NCI-H1417 (cell line): ENCODE measurements around the gene CORO2A.

ENCODE experiments used
- DNase-seq, 3 experiments: peaks; one replicate each; lab custom pipeline; 2025; lab: John Stamatoyannopoulos, UW

Gene CORO2A

GRCh38 chr9:98192503-98193335, at the start of gene CORO2A:
Gene CORO2A, minus strand, starts transcription at chr9:98192637. Its CDS starts 34,977 bp downstream, at chr9:98157660.
- DNase-seq, result peak; percentile 60 to 94 (median 92)

- no peak for DNase-seq
These were observed 49.2 kb upstream of the CORO2A start for GRCh38 chr9:98241357-98242300.

- no peak for DNase-seq
These were observed 48.0 kb upstream of the CORO2A start for GRCh38 chr9:98240475-98240874.

GRCh38 chr9:98236901-98237487, 44.6 kb upstream of the CORO2A start:
- no peak for DNase-seq

- no peak for DNase-seq
These were observed 42.7 kb upstream of the CORO2A start for GRCh38 chr9:98235126-98235525.

GRCh38 chr9:98234245-98234825, 41.9 kb upstream of the CORO2A start:
- no peak for DNase-seq

- no peak for DNase-seq
These were observed 40.5 kb upstream of the CORO2A start for GRCh38 chr9:98232926-98233325.

- DNase-seq, result no peak
These were observed 39.5 kb upstream of the CORO2A start for GRCh38 chr9:98231770-98232478.

- no peak for DNase-seq
These were observed 38.4 kb upstream of the CORO2A start for GRCh38 chr9:98230789-98231188.

GRCh38 chr9:98230304-98230703, 37.9 kb upstream of the CORO2A start:
- no peak for DNase-seq

- DNase-seq, result no peak
These were observed 37.2 kb upstream of the CORO2A start for GRCh38 chr9:98229620-98230019.

- DNase-seq, result no peak
These were observed 36.6 kb upstream of the CORO2A start for GRCh38 chr9:98229090-98229395.

- no peak for DNase-seq
These were observed 36.1 kb upstream of the CORO2A start for GRCh38 chr9:98228392-98229089.

- no peak for DNase-seq
These were observed 35.4 kb upstream of the CORO2A start for GRCh38 chr9:98227883-98228282.

- DNase-seq, result peak in 1 of 3 experiments; percentile 6
These were observed 34.5 kb upstream of the CORO2A start for GRCh38 chr9:98226957-98227356.

- DNase-seq, result no peak
These were observed 34.1 kb upstream of the CORO2A start for GRCh38 chr9:98226516-98226915.

GRCh38 chr9:98225015-98225442, 32.6 kb upstream of the CORO2A start:
- DNase-seq, result no peak

- DNase-seq, result no peak
These were observed 30.7 kb upstream of the CORO2A start for GRCh38 chr9:98222885-98223691.

GRCh38 chr9:98220911-98221310, 28.5 kb upstream of the CORO2A start:
- no peak for DNase-seq

- DNase-seq, result no peak
These were observed 27.4 kb upstream of the CORO2A start for GRCh38 chr9:98219794-98220370.
